Adrenal gland (tissue), 12 donors: Measurements from ENCODE around the gene COPRS. TPM values are rescaled to one million over a fixed set of nuclear protein-coding genes. Genes with fewer than 3 reads are reported as not detected.
"Not testable (repeated sequence)": the region's sequence is repeated elsewhere in the genome, so short reads cannot be mapped to it uniquely, and the experiment has no call there.

Experiments
- DNase-seq, 7 donors: peaks; one replicate each; pipeline ENCODE4 v3.0.0-alpha.2; 2019 to 2020
- H3K27ac ChIP-seq, 5 donors: fragments of 200-600 bp; sonication (generic) in 4 of 5; 1 replicate in 3 of 5; 2 replicates in 2 of 5; pipeline versions ENCODE4 v1.5.1 to v1.8.0; 2016 to 2020; ENCODE audit warnings: mild to moderate bottlenecking in 1 of 5
- H3K27me3 ChIP-seq: fragments of 200-600 bp; 2 replicates; pipeline ENCODE4 v1.8.0; 2021
- H3K36me3 ChIP-seq, 2 donors: fragments of 200-600 bp; replicated peaks in 1 of 2; 1 replicate in 1 of 2; 2 replicates in 1 of 2; pipeline versions ENCODE4 v1.5.1 to v1.8.0; 2018 to 2022
- H3K4me1 ChIP-seq, 2 donors: fragments of 200-600 bp; replicated peaks in 1 of 2; 1 replicate in 1 of 2; 2 replicates in 1 of 2; pipeline versions ENCODE4 v1.5.1 to v1.8.0; 2018 to 2021
- H3K4me3 ChIP-seq, 4 donors: fragments of 200-600 bp; sonication (generic) in 3 of 4; one replicate each; pipeline ENCODE4 v1.5.1; 2016 to 2018
- H3K9me3 ChIP-seq, 3 donors: fragments of 200-600 bp; sonication (generic) in 1 of 3; replicated peaks in 1 of 3; 1 replicate in 2 of 3; 2 replicates in 1 of 3; pipeline versions ENCODE4 v1.5.1 to v1.8.0; 2016 to 2021
- POLR2A ChIP-seq, 2 donors: fragments of 450-650 bp; IDR thresholded peaks; one replicate each; pipeline ENCODE4 v1.6.1; 2017; ENCODE audit warnings: antibody characterized with exemption in 2 of 2, mild to moderate bottlenecking in 2 of 2, moderate library complexity in 1 of 2
- WGBS, 4 donors: extraction: QIAGEN DNeasy Blood & Tissue Kit in 2 of 4; methylation state at CpG; one replicate each; pipeline versions ENCODE4 v1.1.5 to v1.1.7; 2013 to 2017; 5-methylcytosine and 5-hydroxymethylcytosine counted together
- intact Hi-C, 2 donors: fragments of 100-400 bp; cut with DNase I; formaldehyde crosslinking; loops; one replicate each; pipeline versions ENCODE4 v1.14.1 to v1.15.0; 2022 to 2023
- polyA plus RNA-seq, 3 donors: library from polyadenylated mRNA; stranded (reverse); fragments of 200-250 nt in 2 of 3; fragments of 350-450 nt in 1 of 3; fragmentation: Illumina TruSeq in 1 of 3; extraction: RNeasy Lipid Tissue Mini Kit (QIAGEN cat#74804) in 1 of 3; gene quantifications; one replicate each; pipeline ENCODE4 v1.2.3, GENCODE V29; 2013 to 2014
- total RNA-seq, 9 donors: library from RNA; depleted of rRNA in 4 of 9; stranded (reverse); fragments of >200 nt in 4 of 9; fragments of 120-200 nt in 1 of 9; fragmentation: NEBNext Ultra II Directional in 1 of 9; extraction: Animal tissue kit (Norgen Biotek cat#: 25700) in 1 of 9; gene quantifications; one replicate each; pipeline versions ENCODE4 v1.1.0 to v1.2.4, GENCODE V29; 2013 to 2023
- TF ChIP-seq, protein P1 (sequence below), 6 experiments: fragments of 450-650 bp in 4 of 6; fragments of 200-600 bp in 2 of 6; sonication (generic) in 1 of 6; IDR thresholded peaks; 1 replicate in 5 of 6; 2 replicates in 1 of 6; pipeline versions ENCODE4 v1.5.1 to v1.8.0; 2016 to 2021; ENCODE audit warnings: antibody characterized with exemption in 6 of 6, mild to moderate bottlenecking in 2 of 6, moderate library complexity in 1 of 6
- donor health status: healthy with polysubstance abuse.
- donor health status: Bipolar disorder and iron deficiency.
- donor health status: DM: yes; HTN: yes; CAD: no.
- donor health status: DM: no; HTN: no; CAD: no.
- donor health status: DM: no; HTN: no; CAD: no.
- donor health status: DM: yes; HTN: yes; CAD: no.

The COPRS gene
- total and polyA plus RNA-seq, 12 donors, result 31.0 to 126 (median 50.8) TPM

- H3K9me3 ChIP-seq, result no peaks in the 10 kb centered on the region
Observed at GRCh38 chr17:31824766-31825360, 34.2 kb downstream of the COPRS start.

DNA sequence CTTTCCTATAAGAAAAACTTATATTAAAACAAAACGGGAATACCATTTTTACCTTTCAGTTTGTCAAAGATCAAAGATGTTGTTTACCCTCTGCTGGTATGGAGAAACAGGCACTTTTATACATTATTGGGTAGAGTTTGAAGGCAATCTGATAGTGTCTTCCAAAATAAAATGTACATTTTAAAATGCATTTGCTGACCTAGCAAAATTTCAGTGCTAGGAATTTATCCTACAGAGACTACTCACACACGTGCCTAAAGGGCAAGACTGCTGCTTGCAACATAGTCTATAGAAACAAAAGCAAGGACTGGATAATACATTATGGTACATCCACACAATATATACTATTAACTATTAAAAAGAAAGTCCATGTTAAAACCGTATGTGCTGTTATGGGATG is 36.0 kb downstream of the COPRS start:
- WGBS, 4 donors, result 39 to 59% (median 56%) methylated on average over 3 of the region's 3 CpGs
- Histone ChIP-seq H3K27ac (no peak overlapping the region), H3K27me3 (no peaks in the 10 kb centered on the region), H3K36me3 (no peaks in the 10 kb centered on the region), H3K4me1 (no peaks in the 10 kb centered on the region), H3K9me3 (no peaks in the 10 kb centered on the region), H3K4me3 (no peak overlapping the region)
- no peak for DNase-seq
- TF ChIP-seq, protein P1, sequence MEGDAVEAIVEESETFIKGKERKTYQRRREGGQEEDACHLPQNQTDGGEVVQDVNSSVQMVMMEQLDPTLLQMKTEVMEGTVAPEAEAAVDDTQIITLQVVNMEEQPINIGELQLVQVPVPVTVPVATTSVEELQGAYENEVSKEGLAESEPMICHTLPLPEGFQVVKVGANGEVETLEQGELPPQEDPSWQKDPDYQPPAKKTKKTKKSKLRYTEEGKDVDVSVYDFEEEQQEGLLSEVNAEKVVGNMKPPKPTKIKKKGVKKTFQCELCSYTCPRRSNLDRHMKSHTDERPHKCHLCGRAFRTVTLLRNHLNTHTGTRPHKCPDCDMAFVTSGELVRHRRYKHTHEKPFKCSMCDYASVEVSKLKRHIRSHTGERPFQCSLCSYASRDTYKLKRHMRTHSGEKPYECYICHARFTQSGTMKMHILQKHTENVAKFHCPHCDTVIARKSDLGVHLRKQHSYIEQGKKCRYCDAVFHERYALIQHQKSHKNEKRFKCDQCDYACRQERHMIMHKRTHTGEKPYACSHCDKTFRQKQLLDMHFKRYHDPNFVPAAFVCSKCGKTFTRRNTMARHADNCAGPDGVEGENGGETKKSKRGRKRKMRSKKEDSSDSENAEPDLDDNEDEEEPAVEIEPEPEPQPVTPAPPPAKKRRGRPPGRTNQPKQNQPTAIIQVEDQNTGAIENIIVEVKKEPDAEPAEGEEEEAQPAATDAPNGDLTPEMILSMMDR (IDR thresholded peaks at IDR 0.05), result no peak
- no peak for TF ChIP-seq POLR2A (IDR thresholded peaks at IDR 0.05)
- intact Hi-C loops, result no loop called here

More at GRCh38 chr17:31824766-31825360, 34.2 kb downstream of the COPRS start:
- Histone ChIP-seq H3K27me3 (no peaks in the 10 kb centered on the region), H3K27ac (no peak overlapping the region), H3K36me3 (no peaks in the 10 kb centered on the region), H3K4me1 (no peaks in the 10 kb centered on the region), H3K4me3 (no peak overlapping the region)
- no peak for DNase-seq
- TF ChIP-seq, protein P1 (IDR thresholded peaks at IDR 0.05), result no peak
- no peak for TF ChIP-seq POLR2A (IDR thresholded peaks at IDR 0.05)
- intact Hi-C loops, result no loop called here
- 63 to 67% (median 65%) methylated on average over 7 of the region's 7 CpGs for WGBS, 4 donors

- intact Hi-C loops, result no loop called here
- Histone ChIP-seq H3K4me3 (no peak overlapping the region), H3K27ac (no peak overlapping the region), H3K36me3 (no peaks in the 10 kb centered on the region), H3K4me1 (no peaks in the 10 kb centered on the region), H3K9me3 (no peaks in the 10 kb centered on the region), H3K27me3 (no peaks in the 10 kb centered on the region)
- WGBS, 4 donors, result 83 to 92% (median 86%) methylated on average over 5 of the region's 5 CpGs
- DNase-seq, result no peak
- TF ChIP-seq POLR2A (IDR thresholded peaks at IDR 0.05), result no peak
- TF ChIP-seq, protein P1 (IDR thresholded peaks at IDR 0.05), result no peak
Observed at GRCh38 chr17:31820691-31821435, 38.2 kb downstream of the COPRS start.

DNA sequence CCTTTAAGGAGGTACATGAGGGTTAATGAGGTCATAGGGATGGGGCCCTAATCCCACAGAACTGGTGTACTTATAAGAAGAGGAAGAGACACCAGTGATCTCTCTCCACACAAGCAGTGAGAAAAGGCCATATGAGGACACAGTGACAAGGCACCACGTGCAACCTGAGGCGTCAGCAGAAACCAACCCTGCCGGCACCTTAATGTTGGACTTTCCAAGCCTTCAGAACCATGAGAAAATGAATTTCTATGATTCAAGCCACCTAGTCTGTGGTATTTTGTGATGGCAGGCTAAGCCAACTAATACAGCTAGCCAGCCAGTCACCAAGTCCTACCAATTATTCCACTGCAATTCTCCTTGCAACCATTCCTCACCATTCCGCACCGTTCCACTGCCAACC is 39.5 kb downstream of the COPRS start:
- 91 to 95% (median 94%) methylated on average over 5 of the region's 5 CpGs for WGBS, 4 donors
- intact Hi-C loops, result no loop called here
- H3K9me3 ChIP-seq, result no peaks in the 10 kb centered on the region
- H3K4me3 ChIP-seq, result no peak overlapping the region
- no peaks in the 10 kb centered on the region for H3K27me3 ChIP-seq
- H3K36me3 ChIP-seq, result no peaks in the 10 kb centered on the region
- TF ChIP-seq POLR2A (IDR thresholded peaks at IDR 0.05), result no peak
- TF ChIP-seq, protein P1 (IDR thresholded peaks at IDR 0.05), result no peak
- no peak overlapping the region for H3K27ac ChIP-seq
- DNase-seq, result no peak
- H3K4me1 ChIP-seq, result no peaks in the 10 kb centered on the region

- H3K36me3 ChIP-seq, H3K27me3 ChIP-seq, H3K9me3 ChIP-seq, intact Hi-C loops, H3K4me1 ChIP-seq, DNase-seq, H3K4me3 ChIP-seq, H3K27ac ChIP-seq: not testable (repeated sequence)
- WGBS, 4 donors, result 85 to 93% (median 91%) methylated on average over 7 of the region's 7 CpGs
Observed at GRCh38 chr17:31818863-31819262, 40.2 kb downstream of the COPRS start.
